Liver (tissue), 9 donors: ENCODE data around the gene EIF3L. TPM values are rescaled to one million over a fixed set of nuclear protein-coding genes. Genes with fewer than 3 reads are reported as not detected.

Source experiments
- DNase-seq: peaks from one replicate; pipeline ENCODE4 v3.0.0-alpha.2; 2017; ENCODE audit warnings: low spot score
- H3K27ac ChIP-seq, 2 donors: one replicate each; pipeline ENCODE4 v1.7.0; 2013; ENCODE audit warnings: inconsistent platforms in 2 of 2, low read length in 2 of 2, control low read depth in 1 of 2, low read depth in 1 of 2, mild to moderate bottlenecking in 1 of 2
- H3K27me3 ChIP-seq, 4 donors: one replicate each; pipeline versions ENCODE4 v1.6.1 to v1.7.0; 2013; ENCODE audit warnings: low read length in 3 of 4, inconsistent platforms in 1 of 4, mild to moderate bottlenecking in 1 of 4, moderate library complexity in 1 of 4; ENCODE audit not compliant: control insufficient read depth in 4 of 4, insufficient read depth in 4 of 4
- H3K36me3 ChIP-seq, 4 donors: one replicate each; pipeline versions ENCODE4 v1.6.1 to v1.7.0; 2013; ENCODE audit warnings: low read length in 3 of 4, mild to moderate bottlenecking in 3 of 4, low read depth in 1 of 4, moderate library complexity in 1 of 4; ENCODE audit not compliant: control insufficient read depth in 4 of 4, insufficient read depth in 3 of 4
- H3K4me1 ChIP-seq, 4 donors: one replicate each; pipeline versions ENCODE4 v1.6.1 to v1.7.0; 2013; ENCODE audit warnings: low read length in 3 of 4, mild to moderate bottlenecking in 3 of 4, moderate library complexity in 1 of 4; ENCODE audit not compliant: control insufficient read depth in 4 of 4, insufficient read depth in 4 of 4
- H3K4me3 ChIP-seq, 3 donors: one replicate each; pipeline versions ENCODE4 v1.6.1 to v1.7.0; 2013; ENCODE audit warnings: low read length in 3 of 3, control low read depth in 1 of 3, low read depth in 1 of 3, mild to moderate bottlenecking in 1 of 3
- H3K9ac ChIP-seq, 2 donors: one replicate each; pipeline ENCODE4 v1.7.0; 2013; ENCODE audit warnings: low read length in 2 of 2, mild to moderate bottlenecking in 2 of 2, moderate library complexity in 2 of 2, control low read depth in 1 of 2, low read depth in 1 of 2
- H3K9me3 ChIP-seq, 4 donors: one replicate each; pipeline versions ENCODE4 v1.6.1 to v1.7.0; 2013; ENCODE audit warnings: low read length in 3 of 4; ENCODE audit not compliant: control insufficient read depth in 4 of 4
- ATF3 ChIP-seq: IDR thresholded peaks from 2 replicates; pipeline ENCODE4 v1.6.1; 2016; ENCODE audit warnings: antibody characterized with exemption
- CTCF ChIP-seq: fragments of 150-350 bp; IDR thresholded peaks from 2 replicates; pipeline ENCODE4 v1.5.1; 2017; ENCODE audit warnings: improper control_type of control experiment, low read depth, low read length; ENCODE audit not compliant: missing input control
- FOXA1 ChIP-seq: IDR thresholded peaks from 2 replicates; pipeline ENCODE4 v1.6.1; 2016; ENCODE audit warnings: antibody characterized with exemption
- FOXA2 ChIP-seq: IDR thresholded peaks from 2 replicates; pipeline ENCODE4 v1.6.1; 2016; ENCODE audit warnings: antibody characterized with exemption
- GABPA ChIP-seq, 2 donors: IDR thresholded peaks in 1 of 2; conservative IDR thresholded peaks in 1 of 2; 2 replicates each; pipeline ENCODE4 v1.6.1; 2016; ENCODE audit warnings: antibody characterized with exemption in 2 of 2, mild to moderate bottlenecking in 1 of 2, moderate library complexity in 1 of 2
- HNF4A ChIP-seq, 2 donors: conservative IDR thresholded peaks; 2 replicates each; pipeline ENCODE4 v1.6.1; 2016; ENCODE audit warnings: antibody characterized with exemption in 2 of 2, mild to moderate bottlenecking in 2 of 2
- HNF4G ChIP-seq: IDR thresholded peaks from 2 replicates; pipeline ENCODE4 v1.6.1; 2016; ENCODE audit warnings: antibody characterized with exemption
- JUND ChIP-seq, 2 donors: IDR thresholded peaks; 2 replicates each; pipeline ENCODE4 v1.6.1; 2016; ENCODE audit warnings: antibody characterized with exemption in 2 of 2
- MAX ChIP-seq: IDR thresholded peaks from 2 replicates; pipeline ENCODE4 v1.6.1; 2016; ENCODE audit warnings: antibody characterized with exemption
- NR2F2 ChIP-seq: IDR thresholded peaks from 2 replicates; pipeline ENCODE4 v1.6.1; 2016; ENCODE audit warnings: antibody characterized with exemption
- RAD21 ChIP-seq, 2 donors: IDR thresholded peaks; 2 replicates each; pipeline ENCODE4 v1.6.1; 2016; ENCODE audit warnings: antibody characterized with exemption in 2 of 2, mild to moderate bottlenecking in 2 of 2
- REST ChIP-seq: IDR thresholded peaks from 2 replicates; pipeline ENCODE4 v1.6.1; 2016; ENCODE audit warnings: antibody characterized with exemption, mild to moderate bottlenecking
- SP1 ChIP-seq: IDR thresholded peaks from 2 replicates; pipeline ENCODE4 v1.6.1; 2018; ENCODE audit warnings: antibody characterized with exemption, mild to moderate bottlenecking
- TAF1 ChIP-seq: conservative IDR thresholded peaks from 2 replicates; pipeline ENCODE4 v1.6.1; 2016; ENCODE audit warnings: antibody characterized with exemption, mild to moderate bottlenecking
- YY1 ChIP-seq: IDR thresholded peaks from 2 replicates; pipeline ENCODE4 v1.6.1; 2016; ENCODE audit warnings: antibody characterized with exemption, mild to moderate bottlenecking
- ZBTB33 ChIP-seq: IDR thresholded peaks from 2 replicates; pipeline ENCODE4 v1.6.1; 2016; ENCODE audit warnings: antibody characterized with exemption
- WGBS: extraction: QIAGEN DNeasy Blood & Tissue Kit; methylation state at CpG from one replicate; pipeline ENCODE4 v1.1.7; 2013; 5-methylcytosine and 5-hydroxymethylcytosine counted together
- polyA plus RNA-seq, 2 donors: library from polyadenylated mRNA; stranded (reverse) in 1 of 2; unstranded in 1 of 2; fragments of 200-250 nt in 1 of 2; fragments of >200 nt in 1 of 2; fragmentation: Nextera tagmentation in 1 of 2; extraction: Ambion mirVana in 1 of 2; gene quantifications; one replicate each; pipeline versions ENCODE4 v1.2.1 to v1.2.3, GENCODE V29; 2013 to 2015
- total RNA-seq, 2 donors: library from RNA; depleted of rRNA; stranded (reverse); fragments of >200 nt; gene quantifications; one replicate each; pipeline ENCODE4 v1.2.3, GENCODE V29; 2014
- donor health status: healthy.
- donor health status: healthy.
- donor health status: healthy.
- donor health status: healthy.
- donor health status: healthy.

The EIF3L gene
- total and polyA plus RNA-seq, 4 donors: 103 to 217 (median 111) TPM

- Histone ChIP-seq H3K27me3 (no peaks in the 10 kb centered on the region), H3K4me1 (peaks cover 9 to 37% (median 32%) of the 10 kb centered on the region in 4 donors), H3K9ac (no peak overlapping the region), H3K27ac (no peak overlapping the region), H3K9me3 (no peaks in the 10 kb centered on the region), H3K4me3 (no peak overlapping the region), H3K36me3 (peaks cover 0 to 9% (median 2%) of the 10 kb centered on the region in 4 donors)
- TF ChIP-seq JUND (IDR thresholded peaks at IDR 0.05) (no peak), TAF1 (no peak), CTCF (no peak), ZBTB33 (no peak), ATF3 (no peak), FOXA1 (no peak), FOXA2 (no peak), HNF4A (conservative IDR thresholded peaks at IDR 0.05) (no peak), MAX (no peak), YY1 (no peak), REST (no peak), NR2F2 (no peak), SP1 (no peak), GABPA (IDR thresholded peaks at IDR 0.05 in 1 of 2, conservative IDR thresholded peaks at IDR 0.05 in 1 of 2) (no peak)
- WGBS: 95% methylated on average over 2 of the region's 2 CpGs
- DNase-seq: no peak
Measured at GRCh38 chr22:37811867-37812266, 37.4 kb upstream of the EIF3L start.

GRCh38 chr22:37812869-37813678 is 36.1 kb upstream of the EIF3L start:
- Histone ChIP-seq H3K27me3 (no peaks in the 10 kb centered on the region), H3K4me1 (peaks cover 11 to 46% (median 40%) of the 10 kb centered on the region in 4 donors), H3K4me3 (no peak overlapping the region), H3K9me3 (no peaks in the 10 kb centered on the region), H3K36me3 (peaks cover 0 to 9% (median 2%) of the 10 kb centered on the region in 4 donors), H3K27ac (no peak overlapping the region), H3K9ac (no peak overlapping the region)
- 96% methylated on average over 27 of the region's 27 CpGs for whole genome bisulfite sequencing
- no peak for DNase-seq
- TF ChIP-seq MAX: no peak
- no peak for TF ChIP-seq RAD21 (IDR thresholded peaks at IDR 0.05)
- no peak for TF ChIP-seq YY1
- TF ChIP-seq JUND (IDR thresholded peaks at IDR 0.05): no peak
- TF ChIP-seq HNF4G: no peak
- TF ChIP-seq ZBTB33: no peak
- no peak for TF ChIP-seq GABPA (IDR thresholded peaks at IDR 0.05 in 1 of 2, conservative IDR thresholded peaks at IDR 0.05 in 1 of 2)
- TF ChIP-seq CTCF: no peak
